Measurements from ENCODE around the gene FAM120A. TPM values are rescaled to one million over a fixed set of nuclear protein-coding genes. Genes with fewer than 3 reads are reported as not detected.

The FAM120A gene
- total RNA-seq, 1 experiment from 2014 or later: 89.6 TPM

DNA sequence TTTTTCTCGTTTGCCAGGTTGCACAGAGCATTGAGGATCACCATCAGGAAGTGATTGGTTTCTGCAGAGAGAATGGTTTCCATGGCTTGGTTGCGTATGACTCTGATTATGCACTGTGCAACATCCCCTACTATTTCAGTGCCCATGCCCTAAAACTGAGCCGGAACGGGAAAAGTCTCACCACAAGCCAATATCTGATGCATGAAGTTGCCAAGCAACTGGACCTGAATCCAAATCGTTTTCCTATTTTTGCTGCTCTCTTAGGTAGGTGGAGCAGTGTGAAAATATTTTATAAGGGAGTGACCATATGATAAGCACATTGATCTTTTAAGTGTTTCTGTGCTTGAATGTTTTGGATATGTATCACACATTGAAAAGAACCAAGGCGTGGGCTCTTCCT lies 19.6 kb downstream of the FAM120A start:
- intact Hi-C loops (cut with micrococcal nuclease): no loop called here
- no peak overlapping the region for H3K4me3 ChIP-seq (ENCODE audit: low read length)
- H4K20me1 ChIP-seq (ENCODE audit: low read length): peaks cover 40% of the 10 kb centered on the region
- H3K9ac ChIP-seq (ENCODE audit: low read length): no peak overlapping the region
- TF ChIP-seq EZH2phosphoT487 (IDR thresholded peaks at IDR 0.05; ENCODE audit: borderline replicate concordance, low read length) (no peak), EZH2 (IDR thresholded peaks at IDR 0.05; ENCODE audit: low read length, unreplicated experiment) (no peak)
- TF ChIP-seq, protein P1, sequence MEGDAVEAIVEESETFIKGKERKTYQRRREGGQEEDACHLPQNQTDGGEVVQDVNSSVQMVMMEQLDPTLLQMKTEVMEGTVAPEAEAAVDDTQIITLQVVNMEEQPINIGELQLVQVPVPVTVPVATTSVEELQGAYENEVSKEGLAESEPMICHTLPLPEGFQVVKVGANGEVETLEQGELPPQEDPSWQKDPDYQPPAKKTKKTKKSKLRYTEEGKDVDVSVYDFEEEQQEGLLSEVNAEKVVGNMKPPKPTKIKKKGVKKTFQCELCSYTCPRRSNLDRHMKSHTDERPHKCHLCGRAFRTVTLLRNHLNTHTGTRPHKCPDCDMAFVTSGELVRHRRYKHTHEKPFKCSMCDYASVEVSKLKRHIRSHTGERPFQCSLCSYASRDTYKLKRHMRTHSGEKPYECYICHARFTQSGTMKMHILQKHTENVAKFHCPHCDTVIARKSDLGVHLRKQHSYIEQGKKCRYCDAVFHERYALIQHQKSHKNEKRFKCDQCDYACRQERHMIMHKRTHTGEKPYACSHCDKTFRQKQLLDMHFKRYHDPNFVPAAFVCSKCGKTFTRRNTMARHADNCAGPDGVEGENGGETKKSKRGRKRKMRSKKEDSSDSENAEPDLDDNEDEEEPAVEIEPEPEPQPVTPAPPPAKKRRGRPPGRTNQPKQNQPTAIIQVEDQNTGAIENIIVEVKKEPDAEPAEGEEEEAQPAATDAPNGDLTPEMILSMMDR (conservative IDR thresholded peaks at IDR 0.05; ENCODE audit: low read depth, low read length): no peak
- no peak overlapping the region for H3K4me2 ChIP-seq (ENCODE audit: low read length)
- no peaks in the 10 kb centered on the region for H3F3A ChIP-seq (ENCODE audit: low read length, unreplicated experiment)
- H3K9me3 ChIP-seq (ENCODE audit: low read length): no peaks in the 10 kb centered on the region
- ChIA-PET POLR2A (ENCODE audit: unreplicated experiment) (no interaction called here), CTCF (no interaction called here)
- no peak overlapping the region for H2AFZ ChIP-seq (ENCODE audit: low read length)
- H3K36me3 ChIP-seq (ENCODE audit: low read depth, low read length): peaks cover 8% of the 10 kb centered on the region; the same call in 1 of the 2 replicates
- H3K27ac ChIP-seq (ENCODE audit: low read length): no peak overlapping the region
- H3K9me2 ChIP-seq (replicated peaks; ENCODE audit: low read length): no peaks in the 10 kb centered on the region
- H3K79me2 ChIP-seq (ENCODE audit: low read length): peaks cover 94% of the 10 kb centered on the region
- ATAC-seq (no peak), DNase-seq (no peak)
- no peaks in the 10 kb centered on the region for H3K27me3 ChIP-seq (ENCODE audit: low read length)
- BruUV-seq (replicated peaks): no TSS peak
- H3K4me1 ChIP-seq (ENCODE audit: insufficient read depth, low read length): peaks cover 36% of the 10 kb centered on the region

DNA sequence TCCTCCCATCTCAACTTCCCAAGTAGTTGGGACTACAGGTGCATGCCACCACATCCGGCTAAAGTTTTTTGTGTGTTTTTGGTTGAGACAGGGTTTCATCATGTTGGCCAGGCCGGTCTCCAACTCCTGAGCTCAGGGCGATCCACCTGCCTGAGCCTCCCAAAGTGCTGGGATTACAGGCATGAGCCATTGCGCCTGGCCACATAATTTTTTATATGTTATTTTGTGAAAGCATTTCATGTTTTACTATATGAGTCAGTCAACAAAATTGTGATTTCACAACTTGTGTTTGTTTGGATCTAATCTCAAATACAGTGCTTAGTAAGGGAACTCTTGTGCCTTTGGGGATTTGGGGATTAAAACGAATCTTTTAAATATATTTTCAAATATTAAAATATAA lies 21.9 kb downstream of the FAM120A start:
- H3K36me3 ChIP-seq (ENCODE audit: low read depth, low read length): peaks cover 11% of the 10 kb centered on the region; the same call in 1 of the 2 replicates
- no peak overlapping the region for H3K9ac ChIP-seq (ENCODE audit: low read length)
- no peak overlapping the region for H3K4me3 ChIP-seq (ENCODE audit: low read length)
- ChIA-PET POLR2A (ENCODE audit: unreplicated experiment) (no interaction called here), CTCF (interaction anchor here (0.6 kb wide), 1 partner anchor 54 kb away, joined by 3 read pairs; no protein-coding TSS in a partner anchor)
- H2AFZ ChIP-seq (ENCODE audit: low read length): no peak overlapping the region
- H3K79me2 ChIP-seq (ENCODE audit: low read length): peaks cover 91% of the 10 kb centered on the region
- intact Hi-C loops (cut with micrococcal nuclease): no loop called here
- no peaks in the 10 kb centered on the region for H3K9me2 ChIP-seq (replicated peaks; ENCODE audit: low read length)
- ATAC-seq: peak; percentile 84
- peaks cover 29% of the 10 kb centered on the region for H4K20me1 ChIP-seq (ENCODE audit: low read length)
- no peaks in the 10 kb centered on the region for H3K27me3 ChIP-seq (ENCODE audit: low read length)
- peak overlapping the region; percentile 30; the same call in 1 of the 2 replicates for H3K27ac ChIP-seq (ENCODE audit: low read length)
- peak; percentile 84 for DNase-seq
- H3K4me1 ChIP-seq (ENCODE audit: insufficient read depth, low read length): peaks cover 14% of the 10 kb centered on the region
- no peaks in the 10 kb centered on the region for H3K9me3 ChIP-seq (ENCODE audit: low read length)
- H3F3A ChIP-seq (ENCODE audit: low read length, unreplicated experiment): no peaks in the 10 kb centered on the region
- BruUV-seq (replicated peaks): no TSS peak
- H3K4me2 ChIP-seq (ENCODE audit: low read length): no peak overlapping the region
- TF ChIP-seq EZH2phosphoT487 (IDR thresholded peaks at IDR 0.05; ENCODE audit: borderline replicate concordance, low read length) (no peak), EZH2 (IDR thresholded peaks at IDR 0.05; ENCODE audit: low read length, unreplicated experiment) (no peak)
- TF ChIP-seq, protein P1 (conservative IDR thresholded peaks at IDR 0.05; ENCODE audit: low read depth, low read length): no peak

DNA sequence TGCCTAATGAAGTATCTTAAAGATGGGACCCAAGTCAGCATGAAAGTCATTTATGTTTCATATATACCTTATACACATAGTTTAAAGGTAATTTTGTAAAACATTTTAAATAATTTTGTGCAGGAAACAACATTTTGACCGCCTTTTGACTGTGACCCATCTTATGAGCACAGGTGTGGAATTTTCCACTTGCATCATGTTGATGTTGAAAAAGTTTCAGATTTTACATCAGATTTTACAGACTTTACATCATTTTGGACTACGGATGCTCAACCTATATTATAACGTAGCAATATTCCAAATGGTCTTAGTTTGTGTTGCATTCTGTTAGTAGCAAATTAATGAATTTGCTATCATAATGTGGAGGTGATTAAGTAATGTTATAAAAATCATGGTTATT lies 23.6 kb downstream of the FAM120A start:
- no peak for ATAC-seq
- TF ChIP-seq, protein P1 (conservative IDR thresholded peaks at IDR 0.05; ENCODE audit: low read depth, low read length): no peak
- no peak overlapping the region for H3K4me2 ChIP-seq (ENCODE audit: low read length)
- peaks cover 11% of the 10 kb centered on the region; the same call in 1 of the 2 replicates for H3K36me3 ChIP-seq (ENCODE audit: low read depth, low read length)
- peaks cover 15% of the 10 kb centered on the region for H4K20me1 ChIP-seq (ENCODE audit: low read length)
- intact Hi-C loops (cut with micrococcal nuclease): no loop called here
- DNase-seq: no peak
- no peaks in the 10 kb centered on the region for H3K27me3 ChIP-seq (ENCODE audit: low read length)
- BruUV-seq (replicated peaks): no TSS peak
- H3F3A ChIP-seq (ENCODE audit: low read length, unreplicated experiment): no peaks in the 10 kb centered on the region
- H3K27ac ChIP-seq (ENCODE audit: low read length): no peak overlapping the region
- POLR2A ChIA-PET (ENCODE audit: unreplicated experiment): no interaction called here
- H2AFZ ChIP-seq (ENCODE audit: low read length): no peak overlapping the region
- peaks cover 11% of the 10 kb centered on the region for H3K4me1 ChIP-seq (ENCODE audit: insufficient read depth, low read length)
- peaks cover 88% of the 10 kb centered on the region for H3K79me2 ChIP-seq (ENCODE audit: low read length)
- H3K9ac ChIP-seq (ENCODE audit: low read length): no peak overlapping the region
- H3K9me3 ChIP-seq (ENCODE audit: low read length): no peaks in the 10 kb centered on the region
- H3K9me2 ChIP-seq (replicated peaks; ENCODE audit: low read length): no peaks in the 10 kb centered on the region
- CTCF ChIA-PET: no interaction called here
- no peak overlapping the region for H3K4me3 ChIP-seq (ENCODE audit: low read length)

Data from PC-3 (cell line).